Measurements from ENCODE around the gene POLR1A.

DNA sequence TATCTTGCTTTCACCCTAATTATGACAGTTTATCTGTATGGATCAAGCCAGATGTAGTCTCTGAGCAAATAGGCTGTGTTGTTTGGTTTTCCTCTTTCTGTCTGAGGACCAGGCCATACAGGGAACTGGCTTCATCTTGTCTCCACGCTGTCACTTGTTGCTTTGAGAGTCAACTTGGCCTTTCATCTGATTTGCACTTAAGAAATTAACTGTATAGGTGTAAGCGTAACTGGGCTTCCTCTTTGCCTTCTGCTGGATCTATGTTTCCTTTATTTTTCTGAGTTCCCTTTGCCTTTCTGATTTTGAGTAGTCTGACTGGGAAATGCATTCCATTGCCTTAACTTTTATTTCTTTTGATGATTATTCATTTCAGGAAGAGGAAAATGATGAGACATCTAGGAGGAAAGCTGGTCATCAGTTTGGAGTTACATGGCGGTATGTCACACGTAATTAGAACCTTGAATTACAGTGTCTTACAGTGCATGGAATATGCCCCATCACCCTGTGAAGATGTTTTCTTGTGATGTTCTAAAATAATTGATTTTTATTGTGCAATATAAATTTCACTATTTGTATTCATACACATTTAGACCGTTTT lies 17.7 kb upstream of the POLR1A start:
- TF ChIP-seq, protein P1, sequence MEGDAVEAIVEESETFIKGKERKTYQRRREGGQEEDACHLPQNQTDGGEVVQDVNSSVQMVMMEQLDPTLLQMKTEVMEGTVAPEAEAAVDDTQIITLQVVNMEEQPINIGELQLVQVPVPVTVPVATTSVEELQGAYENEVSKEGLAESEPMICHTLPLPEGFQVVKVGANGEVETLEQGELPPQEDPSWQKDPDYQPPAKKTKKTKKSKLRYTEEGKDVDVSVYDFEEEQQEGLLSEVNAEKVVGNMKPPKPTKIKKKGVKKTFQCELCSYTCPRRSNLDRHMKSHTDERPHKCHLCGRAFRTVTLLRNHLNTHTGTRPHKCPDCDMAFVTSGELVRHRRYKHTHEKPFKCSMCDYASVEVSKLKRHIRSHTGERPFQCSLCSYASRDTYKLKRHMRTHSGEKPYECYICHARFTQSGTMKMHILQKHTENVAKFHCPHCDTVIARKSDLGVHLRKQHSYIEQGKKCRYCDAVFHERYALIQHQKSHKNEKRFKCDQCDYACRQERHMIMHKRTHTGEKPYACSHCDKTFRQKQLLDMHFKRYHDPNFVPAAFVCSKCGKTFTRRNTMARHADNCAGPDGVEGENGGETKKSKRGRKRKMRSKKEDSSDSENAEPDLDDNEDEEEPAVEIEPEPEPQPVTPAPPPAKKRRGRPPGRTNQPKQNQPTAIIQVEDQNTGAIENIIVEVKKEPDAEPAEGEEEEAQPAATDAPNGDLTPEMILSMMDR (IDR thresholded peaks at IDR 0.05): no peak
- TF ChIP-seq POLR2A (IDR thresholded peaks at IDR 0.05) (no peak), EP300 (IDR thresholded peaks at IDR 0.05) (no peak)
